Endothelial cell of umbilical vein (primary cell): Measurements from ENCODE around the gene DNMT1. TPM values are rescaled to one million over a fixed set of nuclear protein-coding genes. Genes with fewer than 3 reads are reported as not detected.

ENCODE experiments used
- BruUV-seq: library from RNA; stranded (reverse); fragments of 400-500 nt; replicated peaks from 2 replicates; lab custom pipeline; 2021; lab: Mats Ljungman, UMichigan
- CTCF ChIA-PET: fragments of 300-600, 350-600 bp; sonication (Branson Sonifier 250); formaldehyde crosslinking; loops from one replicate; lab custom pipeline; 2021; ENCODE audit warnings: antibody characterized with exemption, inconsistent platforms; lab: Charles Lee
- POLR2A ChIA-PET: fragments of 300-600, 350-600 bp; sonication (Branson Sonifier 250); formaldehyde crosslinking; loops from one replicate; lab custom pipeline; 2021; ENCODE audit warnings: antibody characterized with exemption, inconsistent platforms; lab: Charles Lee
- DNase-seq: peaks from one replicate; pipeline ENCODE4 v3.0.0-alpha.2; 2011; ENCODE audit warnings: low read depth, low spot score
- FAIRE-seq: peaks from 2 replicates; lab custom pipeline; 2011; peaks lifted over from hg19 to GRCh38; lab: Jason Lieb, UNC
- H2AFZ ChIP-seq: 2 replicates; pipeline ENCODE4 v1.6.0; 2012; ENCODE audit warnings: low read depth, low read length, control low read depth, inconsistent platforms
- H3K27ac ChIP-seq: 2 replicates; pipeline ENCODE4 v1.5.1; 2011; ENCODE audit warnings: low read depth, mild to moderate bottlenecking, control low read depth, low read length, moderate library complexity; ENCODE audit not compliant: insufficient read depth
- H3K27me3 ChIP-seq, 2 experiments: 2 replicates each; pipeline versions ENCODE4 v1.6.0 to v1.6.1; 2011; ENCODE audit warnings: low read length in 2 of 2, mixed read lengths in 1 of 2; ENCODE audit not compliant: control insufficient read depth in 2 of 2, insufficient read depth in 2 of 2
- H3K36me3 ChIP-seq, 2 experiments: 2 replicates in 1 of 2; 3 replicates in 1 of 2; pipeline ENCODE4 v1.5.1; 2011; ENCODE audit warnings: low read length in 2 of 2, mild to moderate bottlenecking in 1 of 2, moderate library complexity in 1 of 2; ENCODE audit not compliant: control insufficient read depth in 2 of 2, insufficient read depth in 2 of 2; ENCODE audit errors: extremely low read depth in 1 of 2
- H3K4me1 ChIP-seq: 3 replicates; pipeline ENCODE4 v1.5.1; 2011; ENCODE audit warnings: mild to moderate bottlenecking, low read length; ENCODE audit not compliant: control insufficient read depth, insufficient read depth; ENCODE audit errors: extremely low read depth
- H3K4me2 ChIP-seq: 2 replicates; pipeline ENCODE4 v1.6.1; 2011; ENCODE audit warnings: low read length, control low read depth, mixed read lengths; ENCODE audit not compliant: insufficient read depth
- H3K4me3 ChIP-seq, 3 experiments: fragments of 200-600 bp in 1 of 3; sonication (generic), shearing (Covaris generic) in 1 of 3; replicated peaks in 1 of 3; 2 replicates each; pipeline ENCODE4 v1.5.1; 2011 to 2016; ENCODE audit warnings: control low read depth in 3 of 3, low read length in 3 of 3, mild to moderate bottlenecking in 2 of 3, inconsistent platforms in 1 of 3, low read depth in 1 of 3, moderate library complexity in 1 of 3; ENCODE audit not compliant: insufficient read depth in 1 of 3
- H3K79me2 ChIP-seq: 2 replicates; pipeline ENCODE4 v1.6.0; 2012; ENCODE audit warnings: low read length, inconsistent platforms; ENCODE audit not compliant: control insufficient read depth, insufficient read depth
- H3K9ac ChIP-seq: replicated peaks from 2 replicates; pipeline ENCODE3; 2011; ENCODE audit warnings: low read length, control low read depth; ENCODE audit not compliant: insufficient read depth; ENCODE audit errors: extremely low read depth
- H3K9me1 ChIP-seq: replicated peaks from 3 replicates; pipeline ENCODE4 v1.6.0; 2011; ENCODE audit warnings: mild to moderate bottlenecking, low read length; ENCODE audit not compliant: control insufficient read depth, insufficient read depth; ENCODE audit errors: extremely low read depth
- H3K9me3 ChIP-seq: replicated peaks from 2 replicates; pipeline ENCODE4 v1.5.1; 2012; ENCODE audit warnings: low read length, inconsistent platforms; ENCODE audit not compliant: control insufficient read depth, insufficient read depth
- H4K20me1 ChIP-seq: replicated peaks from 2 replicates; pipeline ENCODE3; 2011; ENCODE audit warnings: mild to moderate bottlenecking, low read length; ENCODE audit not compliant: control insufficient read depth, insufficient read depth; ENCODE audit errors: extremely low read depth
- CTCF ChIP-seq, 2 donors: IDR thresholded peaks; 1 replicate in 1 of 2; 2 replicates in 1 of 2; pipeline ENCODE4 v1.5.1; 2011; ENCODE audit warnings: low read length in 2 of 2, mild to moderate bottlenecking in 2 of 2, moderate library complexity in 2 of 2, control low read depth in 1 of 2, inconsistent platforms in 1 of 2, low read depth in 1 of 2; ENCODE audit not compliant: insufficient read depth in 1 of 2; ENCODE audit errors: extremely low read depth in 1 of 2
- EZH2 ChIP-seq: IDR thresholded peaks from 2 replicates; pipeline ENCODE4 v1.6.1; 2012; ENCODE audit warnings: borderline replicate concordance, low read depth, mild to moderate bottlenecking, moderate library complexity, low read length, inconsistent platforms; ENCODE audit not compliant: severe bottlenecking
- FOS ChIP-seq: IDR thresholded peaks from 2 replicates; pipeline ENCODE4 v1.6.1; 2011; ENCODE audit warnings: mild to moderate bottlenecking, low read length, moderate library complexity, borderline replicate concordance; ENCODE audit not compliant: insufficient read depth
- GATA2 ChIP-seq: IDR thresholded peaks from 2 replicates; pipeline ENCODE4 v1.7.0; 2011; ENCODE audit warnings: low read depth, mild to moderate bottlenecking, moderate library complexity, mixed read lengths, low read length; ENCODE audit not compliant: insufficient read length, insufficient read depth
- JUN ChIP-seq: IDR thresholded peaks from 2 replicates; pipeline ENCODE4 v1.6.1; 2011; ENCODE audit warnings: borderline replicate concordance, low read depth; ENCODE audit not compliant: insufficient read length, insufficient read depth
- MYC ChIP-seq: IDR thresholded peaks from one replicate; pipeline ENCODE4 v1.6.1; 2011; ENCODE audit warnings: mild to moderate bottlenecking, low read depth, low read length
- POLR2A ChIP-seq: IDR thresholded peaks from 2 replicates; pipeline ENCODE4 v1.6.1; 2012; ENCODE audit warnings: low read depth, mild to moderate bottlenecking, control low read depth, low read length
- POLR2AphosphoS5 ChIP-seq: IDR thresholded peaks from 2 replicates; pipeline ENCODE4 v1.6.1; 2012; ENCODE audit warnings: low read depth, mild to moderate bottlenecking, control low read depth, low read length, moderate library complexity; ENCODE audit not compliant: insufficient read depth
- dilution Hi-C: fragments of 300-500 bp; cut with MboI; formaldehyde crosslinking; loops from one replicate; pipeline ENCODE4 v1.15.0; 2019; ENCODE audit warnings: low sequenced_read_pairs; ENCODE audit not compliant: extremely low pct_ligation_motif_present
- intact Hi-C: fragments of 100-400 bp; cut with micrococcal nuclease; formaldehyde crosslinking; loops from one replicate; pipeline ENCODE4 v1.10.0; 2022
- polyA plus RNA-seq, 4 experiments: library from polyadenylated mRNA; depleted of rRNA in 3 of 4; stranded (reverse) in 3 of 4; unstranded in 1 of 4; fragments of >200 nt; gene quantifications; 2 replicates each; pipeline versions ENCODE4 v1.2.1 to v1.2.3, GENCODE V29; 2011 to 2012; ENCODE audit warnings: missing spikeins in 1 of 4
- total RNA-seq: library from RNA; stranded (reverse); gene quantifications from 2 replicates; pipeline ENCODE4 v1.2.3, GENCODE V29; 2021
- TF ChIP-seq, protein P1 (sequence below): IDR thresholded peaks from 2 replicates; pipeline ENCODE4 v1.6.1; 2011; ENCODE audit not compliant: insufficient read depth, insufficient read length

Gene DNMT1
- total and polyA plus RNA-seq, 2 donors (not counting 3 experiments of a cell fraction or from before 2014, with no cell fraction given): 53.4 to 165 TPM

DNA sequence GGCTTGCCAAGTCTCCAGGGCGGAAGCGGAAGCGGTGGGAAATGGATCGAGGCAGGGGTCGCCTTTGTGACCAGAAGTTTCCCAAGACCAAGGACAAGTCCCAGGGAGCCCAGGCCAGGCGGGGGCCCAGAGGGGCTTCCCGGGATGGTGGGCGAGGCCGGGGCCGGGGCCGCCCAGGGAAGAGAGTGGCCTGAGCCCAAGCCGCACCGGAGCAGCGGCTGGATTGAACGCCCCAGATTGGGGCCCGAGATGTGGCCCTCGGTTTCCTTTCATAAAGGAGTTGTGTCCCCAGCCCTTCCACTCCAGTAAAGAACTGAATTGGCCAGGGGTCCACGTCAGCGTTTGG is 83.8 kb downstream of the DNMT1 start:
- Histone ChIP-seq H2AFZ (no peak overlapping the region), H3K27ac (no peak overlapping the region), H3K79me2 (peaks cover 28% of the 10 kb centered on the region), H3K9me1 (no peaks in the 10 kb centered on the region), H3K4me3 (no peak overlapping the region), H3K4me2 (no peak overlapping the region), H3K9me3 (no peaks in the 10 kb centered on the region), H3K4me1 (peaks cover 9% of the 10 kb centered on the region), H3K36me3 (peaks cover 8 to 43% of the 10 kb centered on the region in 2 experiments), H3K27me3 (no peaks in the 10 kb centered on the region), H4K20me1 (no peaks in the 10 kb centered on the region), H3K9ac (no peak overlapping the region)
- DNase-seq (no peak), FAIRE-seq (no peak)
- TF ChIP-seq, protein P1, sequence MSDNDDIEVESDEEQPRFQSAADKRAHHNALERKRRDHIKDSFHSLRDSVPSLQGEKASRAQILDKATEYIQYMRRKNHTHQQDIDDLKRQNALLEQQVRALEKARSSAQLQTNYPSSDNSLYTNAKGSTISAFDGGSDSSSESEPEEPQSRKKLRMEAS: no peak
- TF ChIP-seq POLR2A: no peak
- no peak for TF ChIP-seq POLR2AphosphoS5
- no peak for TF ChIP-seq FOS
- TF ChIP-seq MYC: no peak
- no peak for TF ChIP-seq EZH2
- no peak for TF ChIP-seq JUN
- no peak for TF ChIP-seq CTCF (IDR thresholded peaks at IDR 0.05; ENCODE audit: extremely low read depth in 1 of 2, insufficient read depth in 1 of 2, low read depth in 1 of 2, low read length in 2 of 2)
- TF ChIP-seq GATA2: no peak
- dilution Hi-C loops: no loop called here
- intact Hi-C loops: no loop called here
- CTCF ChIA-PET: no interaction called here
- POLR2A ChIA-PET: no interaction called here
- BruUV-seq: no TSS peak
